Memory B cell (primary cell): Measurements from ENCODE around the gene EXOC7.

Source experiments
- ATAC-seq: fragments of 150-1000 bp; cut with Tn5 transposase; 2 replicates; pipeline ENCODE4 v1.10.0; 2021; ENCODE audit warnings: low read depth, mild to moderate bottlenecking, moderate library complexity
- DNase-seq, 2 donors: peaks; one replicate each; pipeline ENCODE4 v3.0.0; 2022; ENCODE audit warnings: low spot score in 2 of 2
- H3K27ac Mint-ChIP-seq: one replicate; pipeline ENCODE4 v1.8.0; 2022; ENCODE audit warnings: mild to moderate bottlenecking, moderate library complexity, mixed read lengths
- H3K27me3 Mint-ChIP-seq: one replicate; pipeline ENCODE4 v1.8.0; 2022; ENCODE audit warnings: mixed read lengths
- H3K36me3 Mint-ChIP-seq: one replicate; pipeline ENCODE4 v1.8.0; 2022; ENCODE audit warnings: mild to moderate bottlenecking, mixed read lengths
- H3K4me1 Mint-ChIP-seq: one replicate; pipeline ENCODE4 v1.8.0; 2022; ENCODE audit warnings: mixed read lengths
- H3K4me3 Mint-ChIP-seq: one replicate; pipeline ENCODE4 v1.8.0; 2022; ENCODE audit warnings: mild to moderate bottlenecking, moderate library complexity, mixed read lengths
- H3K9me3 Mint-ChIP-seq: one replicate; pipeline ENCODE4 v1.8.0; 2022; ENCODE audit warnings: mixed read lengths

The EXOC7 gene

DNA sequence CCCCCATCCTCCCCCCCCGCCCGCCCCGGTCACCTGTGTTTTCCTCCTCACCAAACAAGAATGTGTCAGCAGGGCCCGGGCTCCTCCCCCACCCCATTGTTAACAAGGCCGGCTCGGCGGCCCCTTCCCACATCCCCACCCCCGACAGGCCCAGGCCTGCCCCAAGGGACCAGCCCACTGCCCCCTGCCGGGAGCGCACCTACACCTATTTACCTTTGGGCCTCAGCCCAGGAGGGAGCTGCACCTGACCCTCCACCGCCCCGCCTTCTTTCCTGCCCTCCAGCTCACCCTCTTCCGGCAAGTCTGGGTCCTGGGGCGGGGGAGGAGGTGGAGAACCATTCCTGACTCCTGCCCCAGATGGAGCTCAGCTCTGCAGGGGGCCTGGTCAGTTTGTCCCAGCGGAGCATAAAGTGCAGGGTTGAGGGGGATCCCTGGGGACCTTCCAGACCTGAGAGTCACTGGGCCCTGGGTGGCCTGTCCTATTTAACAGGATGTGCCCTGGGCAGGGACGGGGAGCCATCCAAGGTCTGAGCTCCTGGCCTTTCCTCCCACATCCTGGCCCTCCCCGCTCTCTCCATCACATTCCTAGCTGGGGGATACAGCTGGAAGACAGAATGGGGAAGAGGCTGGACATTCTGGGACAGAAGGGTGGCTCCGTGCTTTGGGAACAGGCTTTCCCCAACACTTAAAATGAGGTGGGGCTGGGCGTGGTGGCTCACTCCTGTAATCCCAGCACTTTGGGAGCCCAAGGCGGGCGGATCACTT is 29.2 kb upstream of the EXOC7 start:
- no peaks in the 10 kb centered on the region for H3K36me3 Mint-ChIP-seq
- peaks cover 6% of the 10 kb centered on the region for H3K4me1 Mint-ChIP-seq
- no peak overlapping the region for H3K4me3 Mint-ChIP-seq
- DNase-seq (no peak), ATAC-seq (no peak)
- no peaks in the 10 kb centered on the region for H3K9me3 Mint-ChIP-seq
- H3K27me3 Mint-ChIP-seq = peaks cover 14% of the 10 kb centered on the region
- H3K27ac Mint-ChIP-seq = no peak overlapping the region

DNA sequence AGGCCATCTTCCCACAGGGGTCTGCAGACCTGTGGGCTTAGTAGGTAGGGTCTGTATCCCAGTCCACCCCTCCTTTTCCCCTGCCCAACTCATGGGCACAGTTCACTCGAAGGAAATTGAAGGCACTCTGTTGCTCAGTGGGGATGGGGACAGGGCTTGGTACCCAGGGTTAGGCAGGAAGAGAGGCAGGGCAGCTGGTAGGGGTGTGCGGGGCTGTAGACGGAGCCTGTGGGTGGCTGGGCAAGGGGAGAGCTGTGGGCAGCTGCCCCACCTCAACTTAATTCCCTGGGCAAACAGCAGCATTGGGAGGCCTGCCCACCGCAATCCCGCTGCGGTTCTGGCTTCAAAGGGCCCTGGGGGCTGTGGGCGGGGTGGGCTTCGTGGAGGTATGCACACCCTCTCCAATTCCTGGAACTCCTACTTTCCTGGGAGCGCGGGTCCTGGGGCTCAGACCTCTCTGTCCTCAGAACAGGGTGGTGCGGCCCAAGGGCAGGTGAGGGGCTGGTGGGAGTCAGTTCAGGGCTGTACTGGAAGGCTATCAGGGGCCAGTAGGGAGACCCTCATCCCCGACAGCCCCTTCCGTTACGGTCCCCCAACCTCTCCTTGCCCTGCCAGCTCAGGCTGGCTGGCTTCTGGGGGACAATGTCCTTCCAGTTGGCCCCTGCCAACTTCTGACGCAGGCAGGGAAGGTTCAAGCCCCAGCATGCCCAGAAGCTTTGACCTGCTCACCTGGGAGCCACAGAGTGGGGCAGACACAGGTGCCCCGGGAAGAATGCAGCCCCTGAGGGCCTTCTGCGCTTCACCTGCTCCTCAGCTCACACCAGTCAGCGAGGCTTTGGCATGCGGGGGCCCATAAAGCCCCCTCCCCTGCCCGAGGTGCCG is 28.3 kb upstream of the EXOC7 start:
- DNase-seq = no peak
- H3K4me1 Mint-ChIP-seq = peaks cover 6% of the 10 kb centered on the region
- no peak overlapping the region for H3K4me3 Mint-ChIP-seq
- no peak for ATAC-seq
- peaks cover 14% of the 10 kb centered on the region for H3K27me3 Mint-ChIP-seq
- no peaks in the 10 kb centered on the region for H3K9me3 Mint-ChIP-seq
- H3K36me3 Mint-ChIP-seq = no peaks in the 10 kb centered on the region
- no peak overlapping the region for H3K27ac Mint-ChIP-seq

DNA sequence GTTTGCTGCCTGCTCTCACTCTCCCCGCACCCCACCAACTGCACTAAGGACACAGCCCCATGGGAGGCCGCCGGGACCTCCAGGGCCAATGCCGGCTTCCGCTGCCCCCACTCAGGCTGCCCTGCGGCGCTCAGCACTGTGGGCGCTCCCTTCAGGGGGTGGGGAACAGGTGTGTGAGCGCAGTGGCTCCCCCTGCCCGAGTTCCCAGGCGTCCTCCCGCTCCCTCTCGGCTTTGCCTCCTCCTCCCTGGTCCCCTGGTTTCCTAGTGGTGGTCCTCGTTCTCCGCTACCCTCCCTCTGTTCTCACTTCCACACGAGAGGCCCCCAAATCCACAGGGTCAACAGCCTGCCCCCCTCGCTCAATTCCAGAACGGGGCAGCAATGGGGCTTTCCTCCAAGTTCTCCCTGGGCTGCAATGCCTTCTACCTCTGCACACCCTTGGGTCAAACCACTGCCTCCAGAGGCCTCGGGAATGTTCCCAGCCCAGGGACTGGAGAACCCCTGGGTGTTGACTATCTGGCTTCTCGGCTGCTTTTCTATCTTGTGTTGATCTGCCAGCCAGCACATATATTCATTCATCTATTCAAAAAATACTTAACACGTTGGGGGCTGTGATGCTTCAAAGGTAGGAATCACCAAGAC is 27.6 kb upstream of the EXOC7 start:
- no peak overlapping the region for H3K27ac Mint-ChIP-seq
- no peak for ATAC-seq
- H3K27me3 Mint-ChIP-seq = peaks cover 14% of the 10 kb centered on the region
- no peaks in the 10 kb centered on the region for H3K36me3 Mint-ChIP-seq
- DNase-seq = no peak
- H3K4me3 Mint-ChIP-seq = no peak overlapping the region
- H3K4me1 Mint-ChIP-seq = peaks cover 6% of the 10 kb centered on the region
- no peaks in the 10 kb centered on the region for H3K9me3 Mint-ChIP-seq

DNA sequence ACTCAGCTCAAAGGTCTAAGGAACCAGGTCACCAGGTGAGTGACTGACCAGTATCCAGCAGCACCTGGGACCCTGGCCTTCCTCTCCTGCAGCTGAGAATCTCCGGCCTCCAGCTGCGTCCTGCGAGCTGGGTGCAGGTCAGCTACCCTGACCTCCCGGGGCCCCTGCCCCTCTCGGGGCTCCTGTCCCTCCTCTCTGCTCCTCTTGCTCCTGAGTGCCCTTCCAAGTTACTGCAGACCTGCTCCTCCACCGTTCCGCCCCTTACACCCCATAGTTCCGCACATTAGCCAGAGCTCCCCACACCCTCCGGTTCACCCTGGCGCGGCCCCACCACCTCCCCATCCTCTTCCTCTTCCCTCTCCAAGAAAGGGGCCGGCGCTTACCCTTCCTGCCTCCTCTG is 26.9 kb upstream of the EXOC7 start:
- peaks cover 6% of the 10 kb centered on the region for H3K4me1 Mint-ChIP-seq
- H3K9me3 Mint-ChIP-seq = no peaks in the 10 kb centered on the region
- DNase-seq = no peak
- no peak overlapping the region for H3K27ac Mint-ChIP-seq
- H3K27me3 Mint-ChIP-seq = peaks cover 14% of the 10 kb centered on the region
- ATAC-seq = no peak
- no peak overlapping the region for H3K4me3 Mint-ChIP-seq
- H3K36me3 Mint-ChIP-seq = no peaks in the 10 kb centered on the region

DNA sequence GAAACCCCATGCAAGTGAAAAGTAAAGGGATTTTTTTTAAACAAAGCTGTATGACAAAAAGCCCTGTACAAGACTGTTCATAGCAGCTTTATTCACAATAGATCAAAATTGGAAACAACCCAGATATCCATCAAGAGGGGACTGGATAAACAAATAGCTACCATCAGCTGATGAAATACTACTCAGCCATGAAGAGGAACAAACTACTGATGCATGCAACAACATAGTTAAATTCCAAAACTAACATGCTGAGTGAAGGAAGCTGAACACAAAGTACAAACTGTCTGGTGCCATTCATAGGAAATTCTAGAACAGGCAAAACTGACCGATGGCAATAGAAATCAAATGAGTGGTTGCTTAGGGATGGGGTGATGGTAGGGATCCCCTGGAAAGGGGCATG is 22.3 kb upstream of the EXOC7 start:
- Mint-ChIP-seq H3K36me3 (no peaks in the 10 kb centered on the region), H3K4me3 (no peak overlapping the region), H3K27ac (no peak overlapping the region), H3K4me1 (peaks cover 17% of the 10 kb centered on the region), H3K27me3 (peaks cover 5% of the 10 kb centered on the region), H3K9me3 (no peaks in the 10 kb centered on the region)
- ATAC-seq (no peak), DNase-seq (no peak)

DNA sequence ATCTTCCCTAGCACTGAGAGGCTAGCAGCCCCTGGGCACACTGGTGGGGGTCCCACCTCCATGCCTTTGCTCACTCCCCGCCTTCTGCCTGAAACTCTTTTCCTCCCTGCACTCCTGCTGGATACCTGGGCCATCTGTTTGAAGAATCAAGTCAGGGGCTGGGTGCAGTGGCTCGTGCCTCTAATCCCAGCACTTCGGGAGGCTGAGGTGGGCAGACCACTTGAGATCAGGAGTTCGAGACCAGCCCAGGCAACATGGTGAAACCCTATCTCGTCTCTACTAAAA is 21.7 kb upstream of the EXOC7 start:
- DNase-seq = no peak
- H3K36me3 Mint-ChIP-seq = no peaks in the 10 kb centered on the region
- ATAC-seq = no peak
- no peak overlapping the region for H3K27ac Mint-ChIP-seq
- H3K4me3 Mint-ChIP-seq = no peak overlapping the region
- H3K4me1 Mint-ChIP-seq = peaks cover 14% of the 10 kb centered on the region
- no peaks in the 10 kb centered on the region for H3K9me3 Mint-ChIP-seq
- H3K27me3 Mint-ChIP-seq = no peaks in the 10 kb centered on the region

DNA sequence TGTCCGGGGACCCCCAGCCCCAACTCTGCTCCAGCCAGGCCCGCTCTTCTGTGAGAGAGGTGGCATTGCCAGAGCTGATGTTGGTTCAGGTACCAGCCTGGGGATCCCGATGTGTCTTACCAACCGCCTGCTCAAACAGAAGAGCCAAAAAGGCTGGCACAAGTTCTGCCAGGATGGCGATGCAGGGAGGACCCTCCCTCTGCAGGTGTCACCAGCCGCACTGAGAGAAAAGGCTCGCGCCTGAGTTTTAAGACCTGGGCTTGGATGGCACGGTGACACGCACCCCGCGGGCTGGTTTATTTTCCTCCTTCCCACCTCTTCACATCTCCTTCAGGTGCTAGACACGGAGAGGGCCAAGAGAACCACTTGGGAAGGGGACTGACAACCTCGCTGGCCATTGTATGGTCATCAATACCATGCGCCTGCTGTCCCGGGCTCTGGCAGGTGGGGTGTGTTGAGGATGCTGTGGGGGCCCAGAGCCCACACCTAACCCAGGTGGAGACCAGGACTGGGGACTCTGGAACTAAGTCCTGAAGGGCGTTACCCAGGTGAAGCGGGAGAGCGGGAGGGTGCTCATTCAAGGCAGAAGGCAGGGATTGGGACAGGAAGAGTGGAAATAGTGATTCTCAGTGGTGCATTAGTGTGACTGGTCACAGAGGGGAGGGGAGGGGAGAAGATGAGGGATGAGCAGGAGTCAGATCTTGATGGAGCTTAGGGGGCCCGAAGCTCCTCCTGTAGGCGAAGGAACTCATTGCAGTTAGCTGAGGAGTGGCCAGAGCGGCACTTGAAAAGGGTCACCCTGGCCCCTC is 21.2 kb upstream of the EXOC7 start:
- Mint-ChIP-seq H3K9me3 (no peaks in the 10 kb centered on the region), H3K4me1 (peaks cover 14% of the 10 kb centered on the region), H3K4me3 (no peak overlapping the region), H3K27me3 (no peaks in the 10 kb centered on the region), H3K36me3 (no peaks in the 10 kb centered on the region), H3K27ac (no peak overlapping the region)
- ATAC-seq (no peak), DNase-seq (no peak)

DNA sequence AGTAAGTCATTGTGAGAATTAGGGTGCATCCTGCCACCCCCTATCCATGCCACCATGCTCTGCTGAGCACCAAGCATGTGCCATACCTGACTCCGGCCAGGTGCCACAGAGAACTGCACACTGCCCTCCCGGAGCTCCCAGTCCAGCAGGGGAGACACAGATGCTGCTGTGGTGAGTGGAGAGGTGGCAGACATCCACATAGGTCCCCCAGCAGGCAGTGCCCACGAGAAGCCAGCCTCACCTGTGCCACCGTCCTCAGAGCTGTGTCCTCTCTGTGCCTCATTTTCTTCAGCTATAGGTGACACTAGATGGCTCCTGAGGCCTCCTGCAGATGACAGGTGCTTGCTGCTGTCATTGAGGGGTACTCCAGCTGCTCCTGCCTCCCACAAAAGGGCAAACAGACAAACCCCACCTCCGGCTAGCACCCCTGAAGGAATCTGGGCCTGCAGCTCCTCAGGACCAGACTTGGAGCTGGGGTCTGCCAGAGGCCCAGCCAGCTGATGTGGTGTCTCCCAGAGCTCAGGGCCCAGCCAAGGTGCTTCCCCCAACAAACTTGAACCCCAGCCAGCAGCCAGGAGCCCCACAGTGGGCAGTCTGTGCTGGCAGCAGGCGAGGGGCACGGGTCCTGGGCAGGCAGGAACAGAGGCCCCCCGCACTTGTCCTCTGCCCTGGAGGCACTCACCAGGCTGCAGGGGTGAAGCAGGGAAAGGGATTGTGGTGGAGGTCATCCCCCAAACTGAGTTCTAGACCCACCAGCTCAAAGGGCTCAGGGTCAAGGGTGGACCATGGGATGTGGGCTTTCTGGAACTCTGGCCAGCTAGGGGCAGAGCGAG is 20.4 kb upstream of the EXOC7 start:
- no peak overlapping the region for H3K4me3 Mint-ChIP-seq

DNA sequence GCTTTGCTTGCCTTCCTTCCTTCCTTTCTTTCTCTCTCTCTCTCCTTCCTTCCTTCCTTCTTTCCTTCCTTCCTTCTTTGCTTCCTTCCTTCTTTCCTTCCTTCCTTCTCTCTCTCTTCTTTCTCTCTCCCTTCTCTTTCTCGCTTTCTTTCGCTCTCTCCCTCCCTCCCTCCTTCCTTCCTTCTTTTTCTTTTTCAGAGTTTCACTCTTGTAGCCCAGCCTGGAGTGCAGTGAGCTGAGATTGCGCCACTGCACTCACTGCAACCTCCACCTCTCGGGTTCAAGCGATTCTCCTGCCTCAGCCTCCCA is 19.6 kb upstream of the EXOC7 start:
- H3K36me3 Mint-ChIP-seq = no peaks in the 10 kb centered on the region
- H3K27me3 Mint-ChIP-seq = peaks cover 2% of the 10 kb centered on the region
- H3K27ac Mint-ChIP-seq = no peak overlapping the region
- no peak for DNase-seq
- H3K4me3 Mint-ChIP-seq = no peak overlapping the region
- H3K4me1 Mint-ChIP-seq = peaks cover 14% of the 10 kb centered on the region
- no peaks in the 10 kb centered on the region for H3K9me3 Mint-ChIP-seq
- no peak for ATAC-seq

More for the DNA sequence above, 20.4 kb upstream of the EXOC7 start:
- Mint-ChIP-seq H3K4me1 (peaks cover 14% of the 10 kb centered on the region), H3K36me3 (no peaks in the 10 kb centered on the region), H3K9me3 (no peaks in the 10 kb centered on the region), H3K27me3 (peaks cover 2% of the 10 kb centered on the region), H3K27ac (no peak overlapping the region)
- ATAC-seq (no peak), DNase-seq (no peak)

DNA sequence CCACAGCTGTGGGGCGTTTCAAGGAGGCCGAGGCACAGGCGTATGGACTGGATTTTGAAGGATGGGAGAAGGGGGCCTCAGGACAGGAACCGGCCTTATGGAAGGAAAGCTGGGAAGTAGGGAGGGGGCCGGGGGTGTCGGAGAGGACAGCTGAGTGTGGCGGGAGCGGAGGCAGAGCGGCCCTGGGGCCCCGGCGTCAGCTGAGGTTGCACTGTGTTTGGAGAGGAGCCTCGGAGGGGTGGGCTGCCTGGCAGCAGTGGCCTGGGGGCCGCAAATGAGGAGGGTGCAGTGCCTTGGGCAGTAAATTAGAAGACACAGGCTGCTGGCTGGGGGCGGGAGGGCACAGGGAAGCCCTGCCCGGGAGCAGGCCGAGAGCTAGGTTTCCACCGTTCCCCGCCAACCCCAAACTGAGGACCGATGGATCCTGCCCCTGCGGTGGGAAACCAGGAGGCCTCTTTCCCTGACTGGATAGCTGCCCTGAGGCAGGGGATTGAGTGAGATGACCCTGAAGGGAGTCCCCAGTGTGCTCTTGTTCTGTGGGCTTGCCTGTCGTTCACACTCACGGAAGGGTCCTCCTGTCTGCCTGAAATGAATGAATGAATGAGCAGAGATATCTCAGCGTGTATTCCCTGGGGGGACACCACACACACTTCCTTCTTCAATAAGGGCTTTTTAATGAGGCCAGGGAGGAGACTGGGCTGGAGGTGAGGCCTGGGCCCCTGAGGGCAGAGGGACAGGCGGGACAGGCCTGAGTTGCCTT is 19.0 kb upstream of the EXOC7 start:
- Mint-ChIP-seq H3K4me3 (no peak overlapping the region), H3K27me3 (peaks cover 2% of the 10 kb centered on the region), H3K4me1 (peaks cover 14% of the 10 kb centered on the region), H3K9me3 (no peaks in the 10 kb centered on the region), H3K36me3 (no peaks in the 10 kb centered on the region), H3K27ac (no peak overlapping the region)
- no peak for DNase-seq
- no peak for ATAC-seq

DNA sequence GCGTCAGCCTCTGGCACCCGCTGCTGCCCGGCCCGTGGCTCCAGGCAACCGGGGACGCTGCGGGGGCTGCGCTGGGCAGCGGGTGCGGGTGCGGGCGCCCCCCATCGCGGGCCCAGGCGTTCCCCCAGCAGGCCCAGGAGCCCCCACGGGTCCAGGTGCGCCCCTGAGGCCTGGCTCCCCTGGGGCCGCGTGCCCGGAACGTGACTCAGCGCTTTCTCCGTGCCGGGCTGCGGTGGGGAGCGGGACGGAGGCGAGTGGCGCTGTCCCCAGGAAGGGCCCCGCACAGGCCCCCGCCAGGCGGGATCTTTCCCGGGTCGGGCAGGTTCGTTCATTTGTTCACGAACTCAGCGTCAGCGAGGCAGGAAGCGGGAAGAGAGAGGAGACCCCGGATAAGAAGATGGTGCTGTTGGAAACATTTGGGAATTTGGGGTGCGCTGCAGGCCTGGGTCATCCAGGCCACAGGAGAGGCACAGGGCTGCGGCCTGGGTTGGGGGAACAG is 18.4 kb upstream of the EXOC7 start:
- Mint-ChIP-seq H3K36me3 (no peaks in the 10 kb centered on the region), H3K4me3 (no peak overlapping the region), H3K9me3 (no peaks in the 10 kb centered on the region), H3K4me1 (peaks cover 14% of the 10 kb centered on the region), H3K27me3 (peaks cover 2% of the 10 kb centered on the region), H3K27ac (peak overlapping the region; percentile 74)
- DNase-seq (peak in 1 of 2 donors; percentile 43), ATAC-seq (peak; percentile 15)

DNA sequence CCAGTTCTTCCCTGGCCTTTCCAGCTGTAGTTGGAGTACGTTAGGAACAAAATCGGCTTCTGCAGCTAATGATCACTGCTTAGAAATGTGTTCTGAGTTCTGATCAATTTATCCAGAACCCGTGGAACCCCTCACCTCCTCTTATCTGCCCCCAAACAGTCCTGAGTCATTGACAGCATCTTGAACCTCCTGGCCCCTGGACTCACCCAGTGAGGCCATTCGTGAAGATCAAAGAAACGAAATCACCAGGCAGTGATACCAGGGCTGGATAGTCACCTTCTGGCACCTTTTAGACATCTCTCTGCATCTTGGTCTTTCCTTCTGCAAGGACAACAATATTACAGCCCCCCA is 17.0 kb upstream of the EXOC7 start:
- Mint-ChIP-seq H3K27ac (no peak overlapping the region), H3K36me3 (no peaks in the 10 kb centered on the region), H3K4me1 (peaks cover 14% of the 10 kb centered on the region), H3K27me3 (peaks cover 2% of the 10 kb centered on the region), H3K4me3 (no peak overlapping the region), H3K9me3 (no peaks in the 10 kb centered on the region)
- no peak for ATAC-seq
- DNase-seq = no peak
